Fibroblast of lung (primary cell): ENCODE data around the gene MRPL39.

Experiments used
- CTCF ChIP-seq, 2 donors: IDR thresholded peaks in 1 of 2; conservative IDR thresholded peaks in 1 of 2; 1 replicate in 1 of 2; 2 replicates in 1 of 2; pipeline ENCODE4 v1.5.1; 2011 to 2012; ENCODE audit warnings: low read length in 2 of 2, control low read depth in 1 of 2, inconsistent platforms in 1 of 2, low read depth in 1 of 2, mild to moderate bottlenecking in 1 of 2
- EZH2 ChIP-seq: IDR thresholded peaks from 2 replicates; pipeline ENCODE4 v1.5.1; 2012; ENCODE audit warnings: low read length, control low read depth, mild to moderate bottlenecking; ENCODE audit errors: missing control alignments

GRCh38 chr21:25581582-25581981 is 25.7 kb downstream of the MRPL39 start:
- TF ChIP-seq CTCF (conservative IDR thresholded peaks at IDR 0.05 in 1 of 2, IDR thresholded peaks at IDR 0.05 in 1 of 2; ENCODE audit: low read depth in 1 of 2, low read length in 2 of 2) (no peak), EZH2 (no peak)
